Femur (tissue), 1 donor: ENCODE data around the gene RAP1A.

Experiments
- DNase-seq: peaks from one replicate; pipeline ENCODE4 v3.0.0-alpha.2; 2017

RAP1A gene

GRCh38 chr1:111720977-111721786, 101.6 kb downstream of the RAP1A start:
- no peak for DNase-seq

GRCh38 chr1:111723091-111723806, 103.7 kb downstream of the RAP1A start:
- no peak for DNase-seq

- DNase-seq, result no peak
Measured at GRCh38 chr1:111723871-111724270, 104.3 kb downstream of the RAP1A start.

- DNase-seq, result peak; percentile 72
Measured at GRCh38 chr1:111725192-111725591, 105.6 kb downstream of the RAP1A start.

GRCh38 chr1:111727056-111727455, 107.5 kb downstream of the RAP1A start:
- DNase-seq, result no peak

GRCh38 chr1:111729271-111729921, 109.8 kb downstream of the RAP1A start:
- DNase-seq, result peak; percentile 81

GRCh38 chr1:111729946-111730681, 110.5 kb downstream of the RAP1A start:
- DNase-seq, result no peak

- DNase-seq, result no peak
Measured at GRCh38 chr1:111730706-111731105, 111.1 kb downstream of the RAP1A start.

GRCh38 chr1:111731956-111732355, 112.4 kb downstream of the RAP1A start:
- DNase-seq, result no peak

GRCh38 chr1:111732718-111733117, 113.1 kb downstream of the RAP1A start:
- DNase-seq, result no peak

GRCh38 chr1:111733183-111733991, 113.8 kb downstream of the RAP1A start:
- peak; percentile 76 for DNase-seq

GRCh38 chr1:111733992-111734341, 114.4 kb downstream of the RAP1A start:
- no peak for DNase-seq

GRCh38 chr1:111734426-111734825, 114.8 kb downstream of the RAP1A start:
- DNase-seq, result no peak

GRCh38 chr1:111734856-111735255, 115.3 kb downstream of the RAP1A start:
- no peak for DNase-seq

- DNase-seq, result no peak
Measured at GRCh38 chr1:111735321-111735720, 115.7 kb downstream of the RAP1A start.

GRCh38 chr1:111735858-111736544, 116.4 kb downstream of the RAP1A start:
- peak; percentile 73 for DNase-seq

GRCh38 chr1:111736548-111737215, 117.1 kb downstream of the RAP1A start:
- peak; percentile 74 for DNase-seq

- DNase-seq, result no peak
Measured at GRCh38 chr1:111737216-111738132, 117.9 kb downstream of the RAP1A start.

GRCh38 chr1:111738133-111738435, 118.5 kb downstream of the RAP1A start:
- DNase-seq, result no peak
